Neural progenitor cell (in vitro differentiated cells): ENCODE results near the gene ZFP57.

Experiments
- EZH2 ChIP-seq: fragments of 200-600 bp; sonication (generic); IDR thresholded peaks from 2 replicates; pipeline ENCODE4 v1.6.1; 2017; ENCODE audit warnings: antibody characterized with exemption, mild to moderate bottlenecking, moderate library complexity
- EZH2phosphoT487 ChIP-seq: fragments of 200-600 bp; sonication (generic); IDR thresholded peaks from 2 replicates; pipeline ENCODE4 v1.6.1; 2017; ENCODE audit warnings: antibody characterized with exemption
- TF ChIP-seq, protein P1 (sequence below): fragments of 200-600 bp; sonication (generic); IDR thresholded peaks from 2 replicates; pipeline ENCODE4 v1.5.1; 2017; ENCODE audit warnings: antibody characterized with exemption, mild to moderate bottlenecking

DNA sequence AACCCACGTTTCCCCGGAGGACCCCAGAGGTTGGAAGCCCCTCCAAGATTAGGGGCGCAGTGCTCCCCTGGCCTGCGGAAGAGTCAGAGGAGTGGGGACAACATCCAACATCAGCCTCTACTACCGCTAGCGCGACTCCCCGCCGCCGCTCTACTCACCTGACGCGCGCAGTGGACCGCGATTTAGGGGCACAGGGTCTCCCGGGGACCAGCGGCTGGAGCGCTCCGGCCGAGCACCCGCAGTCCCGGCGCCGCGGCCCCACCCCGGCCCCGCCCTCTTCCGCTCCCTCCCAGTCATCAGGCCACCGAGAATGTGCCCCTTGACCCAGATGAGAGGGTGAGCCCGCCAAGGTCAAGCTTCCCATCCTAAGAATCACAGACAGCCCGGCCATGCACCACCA lies at the start of gene ZFP57:
- TF ChIP-seq EZH2: no peak
- no peak for TF ChIP-seq EZH2phosphoT487
- TF ChIP-seq, protein P1, sequence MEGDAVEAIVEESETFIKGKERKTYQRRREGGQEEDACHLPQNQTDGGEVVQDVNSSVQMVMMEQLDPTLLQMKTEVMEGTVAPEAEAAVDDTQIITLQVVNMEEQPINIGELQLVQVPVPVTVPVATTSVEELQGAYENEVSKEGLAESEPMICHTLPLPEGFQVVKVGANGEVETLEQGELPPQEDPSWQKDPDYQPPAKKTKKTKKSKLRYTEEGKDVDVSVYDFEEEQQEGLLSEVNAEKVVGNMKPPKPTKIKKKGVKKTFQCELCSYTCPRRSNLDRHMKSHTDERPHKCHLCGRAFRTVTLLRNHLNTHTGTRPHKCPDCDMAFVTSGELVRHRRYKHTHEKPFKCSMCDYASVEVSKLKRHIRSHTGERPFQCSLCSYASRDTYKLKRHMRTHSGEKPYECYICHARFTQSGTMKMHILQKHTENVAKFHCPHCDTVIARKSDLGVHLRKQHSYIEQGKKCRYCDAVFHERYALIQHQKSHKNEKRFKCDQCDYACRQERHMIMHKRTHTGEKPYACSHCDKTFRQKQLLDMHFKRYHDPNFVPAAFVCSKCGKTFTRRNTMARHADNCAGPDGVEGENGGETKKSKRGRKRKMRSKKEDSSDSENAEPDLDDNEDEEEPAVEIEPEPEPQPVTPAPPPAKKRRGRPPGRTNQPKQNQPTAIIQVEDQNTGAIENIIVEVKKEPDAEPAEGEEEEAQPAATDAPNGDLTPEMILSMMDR: no peak
